HG02981 (cell line): ENCODE data around the gene RBPMS2.

ENCODE experiments used
- ATAC-seq: cut with Tn5 transposase; IDR thresholded peaks from one replicate; pipeline ENCODE4 v1.9.1; 2021; ENCODE audit warnings: mild to moderate bottlenecking, moderate library complexity; ENCODE audit not compliant: unreplicated experiment

The RBPMS2 gene

DNA sequence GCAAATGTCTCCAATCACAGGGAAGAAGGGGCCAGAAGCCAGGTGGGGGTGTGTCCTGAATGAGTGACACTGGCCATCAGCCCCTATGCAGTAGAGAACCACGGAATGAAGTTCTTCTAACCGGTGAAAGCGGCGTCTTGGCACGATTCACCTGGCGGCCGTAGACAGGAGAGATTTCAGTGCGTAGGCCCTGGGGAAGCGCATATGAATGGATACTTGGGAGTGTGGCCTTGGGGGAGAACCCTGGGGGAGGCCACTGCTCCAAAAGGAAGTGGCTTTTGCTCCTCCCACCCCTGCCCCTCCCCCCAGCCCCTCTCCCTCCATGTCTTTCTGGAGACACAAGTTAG is 43.6 kb downstream of the RBPMS2 start:
- ATAC-seq, result no peak

DNA sequence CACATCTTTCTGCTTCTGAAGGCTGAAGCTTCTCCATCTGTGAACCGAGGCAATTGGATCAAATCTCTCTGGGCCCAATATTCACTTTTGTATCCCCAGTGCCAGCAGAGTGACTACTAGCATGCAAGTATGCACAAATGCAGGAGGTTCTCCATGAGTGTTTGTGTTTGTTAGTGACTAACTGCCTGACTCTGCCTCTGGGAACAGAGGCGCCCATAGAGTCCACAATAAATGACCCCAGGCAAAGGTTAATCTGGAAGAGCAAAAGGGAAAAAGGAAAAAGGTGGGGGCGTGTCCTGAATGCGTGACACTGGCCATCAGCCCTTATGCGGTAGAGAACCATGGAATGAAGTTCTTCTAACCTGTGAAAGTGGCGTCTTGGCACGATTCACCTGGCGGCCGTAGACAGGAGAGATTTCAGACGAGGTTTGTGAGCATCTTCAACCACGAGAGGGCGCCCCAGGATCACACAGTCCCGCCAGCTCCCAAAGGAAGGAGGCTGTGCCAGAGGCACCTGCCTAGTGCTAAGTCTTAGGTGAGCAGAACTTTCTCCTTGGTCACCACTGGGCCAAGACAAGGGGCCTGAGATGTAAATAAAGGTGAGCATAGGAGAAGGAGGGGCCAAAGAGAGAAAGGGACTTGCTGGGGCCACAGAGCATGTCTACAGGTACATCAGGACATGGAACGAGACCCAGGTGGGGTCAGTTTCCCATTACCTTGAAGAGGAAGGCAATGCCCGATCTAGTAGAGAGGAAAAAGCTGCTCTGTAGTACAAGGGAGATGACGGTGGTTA is 44.2 kb downstream of the RBPMS2 start:
- no peak for ATAC-seq

DNA sequence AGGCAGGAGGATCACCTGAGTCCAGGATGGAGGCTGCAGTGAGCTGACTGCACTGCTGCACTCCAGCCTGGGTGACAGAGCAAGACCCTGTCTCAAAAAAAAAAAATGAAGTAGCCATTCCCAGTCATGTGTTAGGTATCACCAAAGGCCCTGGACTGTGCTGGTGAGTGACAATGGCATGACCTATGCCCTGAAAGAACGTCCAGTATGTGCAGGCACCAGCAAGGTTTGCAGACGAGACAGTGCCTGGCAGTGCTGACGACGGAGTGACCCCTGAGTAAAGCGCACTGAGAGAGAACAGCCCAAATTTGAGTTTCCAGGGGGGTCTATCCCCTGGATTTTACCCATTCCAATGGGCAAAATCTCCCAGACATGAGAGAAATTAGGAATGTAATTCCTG is 45.2 kb downstream of the RBPMS2 start:
- no peak for ATAC-seq

DNA sequence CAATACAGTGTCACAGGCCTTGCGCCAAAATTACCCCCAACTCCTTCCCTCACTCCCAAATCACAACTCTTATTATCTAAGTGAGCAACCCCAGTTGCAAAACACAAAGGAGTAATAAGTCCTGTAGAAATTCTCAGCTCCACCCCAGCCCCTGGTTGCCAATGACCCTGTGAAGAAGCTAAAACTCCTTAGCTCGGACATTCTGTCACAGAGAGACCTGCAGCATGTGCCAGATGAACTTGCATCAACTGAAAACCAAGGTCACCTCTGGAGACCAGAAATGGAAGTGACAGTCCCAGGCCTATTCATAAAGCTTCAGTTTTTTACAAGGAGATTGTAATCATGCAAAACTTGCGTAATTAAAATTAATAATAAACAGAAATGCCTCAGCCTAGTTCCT is 55.2 kb downstream of the RBPMS2 start:
- no peak for ATAC-seq

DNA sequence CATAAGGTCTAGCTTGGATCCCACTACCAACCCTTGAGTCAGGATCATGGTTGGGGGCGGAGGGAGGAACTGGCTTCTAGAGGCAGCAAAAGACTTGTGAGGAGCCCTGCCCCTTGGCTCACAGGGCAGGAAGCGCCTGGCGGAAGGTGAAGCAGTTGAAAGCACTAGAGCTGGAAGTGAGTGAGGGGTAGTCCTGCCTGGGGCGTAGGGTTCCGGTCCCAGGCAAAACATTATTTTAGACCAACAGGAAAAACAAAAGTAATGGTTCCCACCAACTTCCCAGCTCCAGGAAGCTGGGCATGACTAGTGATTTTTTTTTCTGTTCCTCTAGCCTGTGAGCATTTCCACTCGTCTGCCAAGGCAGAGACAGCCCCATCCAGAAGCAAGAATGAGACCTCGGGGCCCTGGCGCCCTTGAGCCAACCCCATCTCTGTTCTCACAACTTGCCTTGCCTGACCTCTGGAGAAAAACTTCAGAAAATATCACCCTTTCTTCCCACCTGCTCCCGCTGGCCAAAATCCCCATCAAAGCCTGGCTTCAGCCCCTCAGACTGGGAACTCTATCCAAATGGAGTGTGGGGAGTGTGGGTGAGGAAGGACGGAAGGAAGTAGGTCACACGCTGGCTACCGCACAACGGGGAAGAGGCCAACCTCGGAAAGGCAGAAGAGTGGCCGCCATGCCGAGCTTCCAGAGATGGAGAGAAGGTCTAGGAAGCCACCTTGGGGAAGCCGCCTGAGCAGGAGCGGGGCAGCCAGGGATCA is 57.5 kb downstream of the RBPMS2 start:
- ATAC-seq, result no peak

DNA sequence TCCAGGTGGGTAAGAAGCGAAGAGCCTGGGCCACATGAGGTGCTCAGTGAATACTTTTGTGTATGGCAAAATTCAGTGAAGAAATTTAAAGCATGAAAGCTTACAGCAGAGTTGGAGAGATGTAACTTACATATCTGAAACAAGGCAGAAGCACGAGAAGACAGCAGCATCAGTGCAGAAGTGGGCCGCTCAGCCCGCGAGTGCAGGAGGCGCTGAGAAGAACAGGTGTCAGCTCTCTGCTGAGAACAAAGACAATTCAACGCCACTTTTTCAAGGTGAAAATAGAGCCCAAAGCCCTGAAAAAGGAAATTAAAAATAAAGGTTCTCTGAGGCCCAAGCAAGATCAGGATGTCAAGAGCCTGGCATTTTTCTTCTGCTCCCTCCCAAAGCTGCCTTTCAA is 58.3 kb downstream of the RBPMS2 start:
- ATAC-seq, result no peak

DNA sequence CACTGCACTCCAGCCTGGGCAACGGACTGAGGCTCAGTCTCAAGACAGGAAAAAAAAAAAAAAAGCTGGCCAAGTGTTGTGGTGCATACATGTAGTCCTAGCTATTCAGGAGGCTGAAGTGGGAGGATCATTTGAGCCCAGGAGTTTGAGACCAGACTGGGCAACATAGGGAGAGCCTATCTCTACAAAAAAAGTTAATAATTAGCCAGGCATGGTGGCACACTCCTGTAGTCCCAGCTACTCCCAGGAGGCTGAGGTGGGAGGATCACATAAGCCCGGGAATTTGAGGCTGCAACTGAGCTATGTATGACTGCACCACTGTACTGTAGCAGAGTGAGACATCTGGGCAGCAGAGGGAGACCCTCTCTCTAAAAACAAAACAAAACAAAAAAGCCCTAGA is 58.9 kb downstream of the RBPMS2 start:
- ATAC-seq, result no peak

DNA sequence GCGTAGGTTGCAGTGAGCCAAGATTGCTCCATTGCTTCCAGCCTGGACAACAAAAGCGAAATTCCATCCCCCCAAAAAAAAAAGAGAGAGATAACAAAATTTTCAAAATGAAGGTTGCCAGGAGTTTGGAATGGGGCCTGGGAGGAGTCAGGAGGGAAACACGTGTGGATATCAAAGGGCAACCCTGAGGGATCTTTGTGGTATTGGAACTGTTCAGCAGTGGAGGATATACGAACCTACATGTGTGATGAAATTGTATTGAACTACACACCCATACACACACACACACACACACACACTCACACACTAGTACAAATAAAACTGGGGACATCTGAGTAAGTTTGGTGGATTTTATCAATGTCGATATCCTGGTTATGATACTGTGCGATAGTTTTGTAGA is 61.8 kb downstream of the RBPMS2 start:
- no peak for ATAC-seq

DNA sequence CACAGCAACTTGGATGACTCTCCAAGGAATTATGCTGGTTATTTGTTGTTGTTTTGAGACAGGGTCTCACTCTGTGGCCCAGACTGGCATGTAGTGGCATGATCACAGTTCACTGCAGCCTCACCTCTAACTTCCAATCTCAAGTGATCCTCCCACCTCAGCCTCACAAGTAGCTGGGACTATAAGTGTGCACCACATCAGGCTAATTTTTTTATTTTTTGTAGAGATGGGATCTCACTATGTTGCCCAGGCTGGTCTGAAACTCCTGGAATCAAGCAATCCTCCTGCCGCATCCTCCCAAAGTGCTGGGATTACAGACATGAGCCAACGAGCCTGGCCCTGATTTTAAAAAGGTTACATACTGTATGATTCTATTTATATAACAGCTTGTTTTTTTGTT is 63.0 kb downstream of the RBPMS2 start:
- ATAC-seq, result no peak

DNA sequence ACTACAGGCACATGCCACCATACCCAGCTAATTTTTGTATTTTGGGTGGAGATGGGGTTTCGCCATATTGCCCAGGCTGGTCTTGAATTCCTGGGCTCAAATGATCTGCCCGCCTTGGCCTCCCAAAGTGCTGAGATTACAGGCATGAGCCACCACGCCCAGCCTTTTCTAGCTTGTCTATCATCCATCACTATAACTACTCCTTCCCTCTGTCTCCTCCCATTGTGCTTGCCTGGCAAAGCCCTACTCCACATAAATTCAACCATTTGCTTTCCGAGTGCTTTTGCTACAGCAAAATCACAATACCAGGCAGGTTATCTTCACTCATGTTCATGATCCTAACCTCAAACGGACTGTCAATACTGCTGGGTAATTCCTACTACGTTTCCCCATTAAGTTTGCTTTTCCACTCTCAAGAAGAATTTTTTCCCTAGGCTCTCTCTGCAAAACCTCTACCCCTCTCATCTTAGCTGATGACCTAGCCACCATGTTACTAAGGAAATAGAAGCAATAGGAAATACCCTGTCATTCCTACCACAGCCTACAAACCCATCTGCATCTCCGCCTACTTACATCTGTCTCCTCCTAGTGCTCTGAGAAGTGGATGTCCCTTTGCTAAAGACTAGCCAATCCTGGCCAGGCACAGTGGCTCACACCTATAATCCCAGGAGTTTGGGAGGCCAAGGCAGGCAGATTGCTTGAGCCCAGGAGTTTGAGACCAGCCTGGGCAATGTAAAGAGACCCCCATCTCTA is 64.5 kb downstream of the RBPMS2 start:
- ATAC-seq, result no peak

DNA sequence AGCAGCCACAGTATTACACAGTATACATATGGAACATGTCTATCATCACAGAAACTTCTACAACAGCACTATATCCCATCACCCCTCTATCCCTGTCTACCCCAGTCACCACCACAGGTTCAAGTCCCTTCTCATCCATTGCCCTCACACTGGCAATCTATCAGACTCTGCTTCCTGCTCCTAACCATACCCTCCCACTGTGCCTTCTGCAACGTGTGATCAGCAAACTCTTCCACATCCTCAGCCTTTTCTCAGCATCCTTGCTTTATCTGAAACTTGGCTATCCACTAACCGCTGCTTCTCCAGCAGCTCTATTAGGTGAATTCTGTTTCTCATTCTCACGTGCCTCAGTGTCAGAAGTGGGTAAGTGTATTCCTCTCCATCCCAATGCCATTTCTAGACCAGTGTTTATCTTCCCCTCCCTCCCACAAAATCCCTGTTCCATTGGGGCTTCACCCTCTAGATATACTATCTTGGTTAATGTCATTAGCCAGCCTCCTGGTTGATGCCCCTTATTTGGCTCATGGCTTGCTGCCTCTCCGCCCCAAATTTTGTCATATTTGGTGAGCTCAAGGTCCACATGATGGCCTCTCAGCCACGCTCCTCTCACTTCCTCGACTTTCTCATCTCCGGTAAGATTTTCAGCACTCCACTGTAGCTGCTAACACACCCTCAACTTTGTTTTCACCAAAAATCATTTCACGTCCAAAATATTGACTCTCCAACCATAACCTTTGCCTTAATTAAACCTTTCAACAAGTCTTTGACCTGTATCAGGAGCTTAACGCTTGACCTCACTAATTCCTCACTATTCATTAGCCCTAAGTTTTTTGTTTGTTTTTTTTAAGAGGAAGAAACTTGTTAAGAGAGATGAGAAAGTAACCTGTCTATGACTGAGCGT is 69.1 kb downstream of the RBPMS2 start:
- no peak for ATAC-seq

DNA sequence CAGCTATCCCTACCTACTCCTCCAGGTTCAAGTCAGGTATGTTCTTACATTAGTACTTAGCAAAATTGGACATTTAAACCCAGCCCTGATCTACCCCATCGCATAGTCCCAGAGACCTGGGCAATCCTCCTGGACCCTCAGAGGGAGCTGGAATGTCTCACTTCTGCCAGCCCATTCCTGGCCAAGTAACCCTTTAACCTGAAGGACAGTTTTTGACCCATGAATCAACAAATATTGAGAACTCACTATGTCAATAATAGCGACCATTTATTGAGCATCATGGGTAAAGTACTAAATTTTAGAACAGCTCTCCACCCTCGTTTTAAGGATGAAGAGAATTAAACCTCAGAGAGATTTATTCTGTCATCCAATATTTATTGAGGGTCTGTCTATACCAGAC is 70.4 kb downstream of the RBPMS2 start:
- no peak for ATAC-seq

DNA sequence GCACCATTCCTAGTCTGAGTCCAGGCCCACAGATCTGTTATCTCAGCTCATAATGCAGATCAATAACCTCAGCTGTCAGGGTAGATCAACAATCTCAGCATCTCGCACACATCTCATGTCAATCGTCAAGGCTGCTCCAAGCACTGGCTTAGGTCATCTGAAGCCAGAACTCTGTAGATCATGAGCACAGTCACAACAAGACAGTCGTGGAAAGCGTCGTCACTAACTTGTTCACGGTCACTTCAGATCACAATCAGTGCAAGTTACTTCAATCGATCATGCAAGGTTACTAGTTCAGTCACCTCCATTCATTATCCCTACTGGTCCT is 71.8 kb downstream of the RBPMS2 start:
- ATAC-seq, result no peak

DNA sequence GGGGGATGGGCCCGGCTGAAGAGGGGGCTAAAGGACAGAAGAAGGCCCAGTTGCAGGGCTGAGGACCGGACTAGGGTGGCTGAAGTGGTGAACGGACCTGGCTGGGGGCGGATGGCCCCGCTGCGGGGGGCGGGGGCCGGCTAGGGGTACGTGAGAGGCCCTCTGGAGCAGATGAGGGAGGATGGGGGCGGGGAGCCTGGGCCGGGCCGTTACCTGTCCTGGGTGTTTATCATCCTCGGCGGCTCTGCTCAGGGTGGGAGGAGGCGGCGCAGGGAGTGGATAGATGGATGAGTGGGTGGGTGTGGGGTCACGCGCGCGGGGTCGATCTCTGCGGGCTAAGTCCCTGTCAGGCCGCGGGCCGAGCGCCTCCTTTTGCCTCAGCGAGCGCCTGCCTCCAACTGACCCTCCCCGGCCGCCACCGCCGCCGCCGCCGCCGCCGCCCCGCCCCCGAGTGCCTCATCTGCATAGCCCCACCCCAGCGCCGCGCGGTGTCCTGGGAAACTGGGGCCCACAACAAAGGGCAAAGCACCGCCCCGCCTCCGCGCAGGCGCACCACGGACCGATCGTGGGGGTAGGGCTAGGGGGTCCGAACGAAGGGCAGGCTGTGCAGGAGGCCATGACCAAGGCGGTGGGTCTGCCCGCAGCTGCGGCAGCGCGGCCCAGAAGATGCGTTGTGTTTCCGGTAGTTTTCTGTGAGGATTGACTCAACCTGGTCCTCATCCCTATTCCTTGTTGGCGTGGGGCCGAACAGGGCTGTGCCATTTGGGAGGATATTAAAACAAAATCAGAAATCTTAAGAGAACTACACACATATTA is 72.4 kb downstream of the RBPMS2 start:
- peak; percentile 81 for ATAC-seq

DNA sequence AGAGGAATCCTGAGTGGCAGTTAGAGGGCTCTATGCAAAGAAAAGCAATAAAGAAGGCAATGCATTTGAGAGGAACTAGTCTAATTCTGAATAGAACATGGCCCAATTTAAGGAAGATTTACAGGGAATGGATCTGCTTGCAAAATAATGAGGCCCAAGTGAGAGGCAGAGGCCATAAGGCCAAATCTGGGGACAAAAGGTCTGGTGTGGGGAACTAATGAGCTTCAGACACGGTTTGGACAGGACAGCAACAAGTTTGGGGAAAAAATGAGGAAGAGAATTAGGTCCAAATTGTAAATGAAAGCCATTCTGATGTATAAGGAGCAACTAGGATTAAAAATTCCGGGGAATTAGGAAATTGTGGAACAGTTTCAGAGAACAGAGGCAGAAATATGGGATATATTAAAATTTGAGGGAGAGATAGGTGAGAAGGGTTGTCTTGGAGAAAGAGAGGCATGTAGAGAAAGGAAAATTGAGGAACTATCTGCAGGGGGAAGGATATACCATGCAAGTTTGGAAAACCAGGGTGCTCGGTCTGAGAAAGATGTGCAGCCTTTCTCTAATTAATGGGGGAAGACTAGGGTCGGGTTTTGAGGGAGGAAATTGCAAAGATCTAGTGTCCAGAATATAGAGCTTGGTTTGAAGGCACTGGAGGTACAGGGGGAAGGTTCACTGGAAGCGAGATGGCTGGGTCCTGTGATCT is 73.8 kb downstream of the RBPMS2 start:
- ATAC-seq, result no peak

DNA sequence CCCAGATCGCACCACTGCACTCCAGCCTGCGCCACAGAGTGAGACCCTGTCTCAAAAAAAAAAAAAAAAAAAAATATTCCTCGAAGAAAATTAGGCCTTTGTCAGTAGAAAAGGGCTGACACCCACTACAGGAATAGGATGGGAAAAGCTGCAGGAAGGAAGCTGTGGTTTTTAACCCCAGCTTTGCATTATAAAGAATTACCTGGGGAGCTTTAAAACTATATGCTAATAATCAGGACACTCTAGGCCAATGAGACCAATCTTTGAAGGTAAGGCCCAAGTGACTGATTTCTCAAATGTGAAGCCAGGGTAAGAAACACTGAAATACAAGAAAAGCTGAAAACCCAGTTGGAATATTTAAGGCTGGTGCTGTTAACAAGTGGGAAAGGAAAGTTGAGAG is 74.3 kb downstream of the RBPMS2 start:
- no peak for ATAC-seq

DNA sequence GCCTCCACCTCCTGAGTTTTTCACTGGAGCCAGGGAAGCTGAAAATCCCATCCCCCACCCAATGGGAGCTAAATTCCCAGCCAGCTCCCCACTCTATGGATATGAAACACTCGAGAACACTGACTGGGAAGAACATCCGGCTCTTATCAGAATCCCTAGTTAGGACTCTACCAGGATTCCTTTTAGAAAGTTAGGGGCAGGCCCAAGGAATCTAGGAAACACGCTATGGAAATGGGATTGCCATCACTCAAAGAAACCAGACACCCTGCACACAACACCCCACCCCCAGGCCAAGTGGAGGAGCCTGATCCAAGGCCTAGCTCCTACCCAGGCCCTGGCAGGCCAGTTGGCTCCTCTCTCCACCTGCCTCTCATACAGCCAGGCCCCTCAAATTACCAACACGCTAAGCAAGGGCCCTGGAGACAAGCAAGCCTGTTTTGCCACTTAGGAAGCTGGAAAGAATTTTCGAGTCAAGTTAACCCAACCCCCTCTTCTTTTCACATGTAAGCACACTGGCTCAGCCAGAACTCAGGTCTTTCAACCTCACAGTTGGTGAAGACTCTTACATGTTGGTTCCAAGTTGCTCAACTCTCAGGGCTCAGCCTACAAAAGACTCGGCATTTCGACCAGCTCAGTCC is 75.5 kb downstream of the RBPMS2 start:
- no peak for ATAC-seq

DNA sequence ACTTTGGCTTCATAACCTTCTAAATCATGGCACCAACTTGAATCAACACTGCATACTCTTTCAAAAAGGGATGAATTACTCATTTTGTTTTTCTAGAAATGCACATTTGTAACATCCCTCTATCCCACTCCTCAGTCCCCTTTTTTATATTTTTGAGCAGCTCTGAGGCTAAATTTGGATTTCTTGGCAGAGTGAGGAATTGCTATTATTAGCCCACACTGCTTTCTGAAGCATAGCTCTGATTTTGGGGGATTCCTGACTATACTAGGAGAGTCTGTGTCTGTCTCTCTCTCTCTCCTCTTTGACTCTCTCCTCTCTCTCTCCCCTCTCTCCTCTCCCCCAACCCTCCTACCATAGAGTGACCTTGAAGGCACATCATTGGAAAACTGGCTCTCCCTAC is 76.6 kb downstream of the RBPMS2 start:
- ATAC-seq, result no peak

DNA sequence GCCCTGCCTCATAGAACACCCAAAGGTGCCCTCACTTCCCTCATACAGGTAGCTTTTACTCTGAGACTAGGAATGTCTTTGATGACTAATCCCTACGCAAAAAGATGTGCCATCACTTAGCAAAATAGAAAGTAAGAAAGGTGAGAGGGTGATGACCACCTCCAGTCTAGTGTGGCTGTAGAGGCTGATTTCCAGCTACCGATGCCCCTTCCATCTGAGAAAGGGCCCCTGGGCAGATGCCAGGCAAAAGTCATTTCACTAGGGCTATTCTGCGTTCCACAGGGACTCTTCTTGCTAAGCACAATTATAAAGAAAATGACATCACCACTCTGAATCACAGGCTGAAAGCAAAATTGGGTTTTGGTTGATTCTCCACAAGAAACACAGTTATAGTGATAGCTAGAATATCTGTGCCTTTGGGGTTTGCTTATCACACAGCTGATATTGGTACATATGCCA is 77.4 kb downstream of the RBPMS2 start:
- no peak for ATAC-seq
